H9 (cell line): ENCODE measurements around the gene UGT2A1. TPM values are rescaled to one million over a fixed set of nuclear protein-coding genes. Genes with fewer than 3 reads are reported as not detected.

Source experiments
- DNase-seq: peaks from one replicate; pipeline ENCODE4 v3.0.0-alpha.2; 2017
- H2AFZ ChIP-seq: one replicate; pipeline ENCODE4 v1.6.1; 2013; ENCODE audit warnings: mild to moderate bottlenecking, low read length, control low read depth, moderate library complexity
- H2AK5ac ChIP-seq: 2 replicates; pipeline ENCODE4 v1.6.1; 2013; ENCODE audit warnings: low read length, control low read depth, mixed read lengths; ENCODE audit not compliant: insufficient read length
- H2BK120ac ChIP-seq: one replicate; pipeline ENCODE4 v1.6.1; 2013; ENCODE audit warnings: low read depth, mild to moderate bottlenecking, low read length, control low read depth, inconsistent platforms; ENCODE audit not compliant: poor library complexity, severe bottlenecking
- H2BK12ac ChIP-seq: 2 replicates; pipeline ENCODE4 v1.6.1; 2013; ENCODE audit warnings: low read length, control low read depth, mixed read lengths, low read depth; ENCODE audit not compliant: insufficient read length
- H2BK15ac ChIP-seq: 2 replicates; pipeline ENCODE4 v1.6.1; 2013; ENCODE audit warnings: low read depth, low read length, control low read depth
- H2BK20ac ChIP-seq: one replicate; pipeline ENCODE4 v1.6.1; 2013; ENCODE audit warnings: low read depth, mild to moderate bottlenecking, low read length, control low read depth, inconsistent platforms; ENCODE audit not compliant: poor library complexity, severe bottlenecking
- H2BK5ac ChIP-seq: 2 replicates; pipeline ENCODE4 v1.6.1; 2013; ENCODE audit warnings: low read length, control low read depth, mixed read lengths; ENCODE audit not compliant: insufficient read length
- H3K14ac ChIP-seq: 2 replicates; pipeline ENCODE4 v1.6.1; 2013; ENCODE audit warnings: low read length, control low read depth; ENCODE audit not compliant: insufficient read depth
- H3K18ac ChIP-seq: 2 replicates; pipeline ENCODE4 v1.6.1; 2013; ENCODE audit warnings: low read depth, mild to moderate bottlenecking, mixed read lengths, low read length, control low read depth; ENCODE audit not compliant: insufficient read length
- H3K23ac ChIP-seq: 2 replicates; pipeline ENCODE4 v1.6.1; 2013; ENCODE audit warnings: low read length, control low read depth, mixed read lengths, low read depth; ENCODE audit not compliant: insufficient read length
- H3K23me2 ChIP-seq: 2 replicates; pipeline ENCODE4 v1.6.1; 2013; ENCODE audit warnings: low read depth, mild to moderate bottlenecking, mixed read lengths, low read length, control low read depth; ENCODE audit not compliant: insufficient read length, poor library complexity, severe bottlenecking
- H3K27ac ChIP-seq: 2 replicates; pipeline ENCODE4 v1.5.1; 2013; ENCODE audit warnings: low read length, control low read depth, mixed read lengths, low read depth; ENCODE audit not compliant: insufficient read length
- H3K27me3 ChIP-seq: 2 replicates; pipeline ENCODE4 v1.6.1; 2013; ENCODE audit warnings: low read length, control low read depth, inconsistent platforms; ENCODE audit not compliant: insufficient read depth
- H3K4ac ChIP-seq: 2 replicates; pipeline ENCODE4 v1.6.1; 2013; ENCODE audit warnings: low read depth, mild to moderate bottlenecking, control low read depth, inconsistent platforms, low read length, moderate library complexity
- H3K4me1 ChIP-seq: 2 replicates; pipeline ENCODE4 v1.6.1; 2013; ENCODE audit warnings: low read length, control low read depth, inconsistent platforms; ENCODE audit not compliant: insufficient read depth
- H3K4me2 ChIP-seq: 2 replicates; pipeline ENCODE4 v1.6.1; 2013; ENCODE audit warnings: low read length, control low read depth, mixed read lengths; ENCODE audit not compliant: insufficient read length, insufficient read depth
- H3K56ac ChIP-seq: 2 replicates; pipeline ENCODE4 v1.6.1; 2013; ENCODE audit warnings: low read depth, mild to moderate bottlenecking, mixed read lengths, low read length, control low read depth; ENCODE audit not compliant: insufficient read length
- H3K79me1 ChIP-seq: 2 replicates; pipeline ENCODE4 v1.6.1; 2013; ENCODE audit warnings: low read depth, mild to moderate bottlenecking, moderate library complexity, low read length, control low read depth, inconsistent platforms; ENCODE audit not compliant: insufficient read depth, poor library complexity, severe bottlenecking
- H3K79me2 ChIP-seq: 2 replicates; pipeline ENCODE4 v1.6.1; 2013; ENCODE audit warnings: low read length, control low read depth, inconsistent platforms; ENCODE audit not compliant: insufficient read depth
- H3K9ac ChIP-seq: 2 replicates; pipeline ENCODE4 v1.6.1; 2013; ENCODE audit warnings: low read length, control low read depth, mixed read lengths; ENCODE audit not compliant: insufficient read length; ENCODE audit errors: extremely low read depth
- H3K9me3 ChIP-seq: one replicate; pipeline ENCODE4 v1.6.1; 2013; ENCODE audit warnings: low read depth, low read length, inconsistent platforms; ENCODE audit not compliant: control insufficient read depth
- H3T11ph ChIP-seq: one replicate; pipeline ENCODE4 v1.6.1; 2013; ENCODE audit warnings: mild to moderate bottlenecking, low read length, control low read depth, inconsistent platforms
- H4K20me1 ChIP-seq: one replicate; pipeline ENCODE4 v1.6.1; 2013; ENCODE audit not compliant: control insufficient read depth, insufficient read length, insufficient read depth
- H4K5ac ChIP-seq: 2 replicates; pipeline ENCODE4 v1.6.1; 2013; ENCODE audit warnings: low read depth, mild to moderate bottlenecking, mixed read lengths, low read length, control low read depth; ENCODE audit not compliant: insufficient read length
- H4K8ac ChIP-seq: replicated peaks from 2 replicates; pipeline ENCODE4 v1.6.1; 2013; ENCODE audit warnings: low read length, control low read depth, mixed read lengths, low read depth; ENCODE audit not compliant: insufficient read length
- H4K91ac ChIP-seq: 2 replicates; pipeline ENCODE4 v1.6.1; 2013; ENCODE audit warnings: low read depth, mild to moderate bottlenecking, moderate library complexity, mixed read lengths, low read length, control low read depth; ENCODE audit not compliant: insufficient read length
- H3K27ac Mint-ChIP-seq, 3 experiments: 2 replicates in 2 of 3; 3 replicates in 1 of 3; pipeline ENCODE4 v1.8.0; 2020 to 2021; ENCODE audit warnings: mixed read lengths in 3 of 3, mild to moderate bottlenecking in 1 of 3, moderate library complexity in 1 of 3
- H3K27me3 Mint-ChIP-seq: 2 replicates; pipeline ENCODE4 v1.8.0; 2021; ENCODE audit warnings: low read depth, mild to moderate bottlenecking, moderate library complexity, mixed read lengths
- H3K36me3 Mint-ChIP-seq, 3 experiments: 2 replicates in 2 of 3; 3 replicates in 1 of 3; pipeline ENCODE4 v1.8.0; 2020 to 2021; ENCODE audit warnings: low read depth in 3 of 3, mixed read lengths in 3 of 3; ENCODE audit not compliant: insufficient read depth in 1 of 3
- H3K4me1 Mint-ChIP-seq, 2 experiments: 2 replicates each; pipeline ENCODE4 v1.8.0; 2020; ENCODE audit warnings: mixed read lengths in 2 of 2
- H3K4me3 Mint-ChIP-seq, 2 experiments: 2 replicates in 1 of 2; 3 replicates in 1 of 2; pipeline ENCODE4 v1.8.0; 2020 to 2021; ENCODE audit warnings: mild to moderate bottlenecking in 2 of 2, mixed read lengths in 2 of 2, moderate library complexity in 1 of 2
- H3K9me3 Mint-ChIP-seq, 2 experiments: 2 replicates in 1 of 2; 3 replicates in 1 of 2; pipeline ENCODE4 v1.8.0; 2020; ENCODE audit warnings: mild to moderate bottlenecking in 2 of 2, mixed read lengths in 2 of 2, moderate library complexity in 1 of 2
- WGBS: extraction: QIAGEN DNeasy Blood & Tissue Kit; methylation state at CpG from one replicate; pipeline ENCODE4 v1.1.7; 2013; ENCODE audit warnings: missing lambda C conversion rate, low lambda C conversion rate, mixed read lengths; ENCODE audit not compliant: insufficient read length; ENCODE audit errors: extremely low coverage; 5-methylcytosine and 5-hydroxymethylcytosine counted together
- total RNA-seq: library from RNA; stranded (reverse); gene quantifications from 2 replicates; pipeline ENCODE4 v1.2.1, GENCODE V29; 2021
- TF ChIP-seq, protein P1 (sequence below): fragments of 200-600 bp; sonication (generic); conservative IDR thresholded peaks from 3 replicates; pipeline ENCODE4 v1.8.0; 2021; ENCODE audit warnings: antibody characterized with exemption, mild to moderate bottlenecking

The UGT2A1 gene
- total RNA-seq, 1 experiment from 2014 or later: not detected

DNA sequence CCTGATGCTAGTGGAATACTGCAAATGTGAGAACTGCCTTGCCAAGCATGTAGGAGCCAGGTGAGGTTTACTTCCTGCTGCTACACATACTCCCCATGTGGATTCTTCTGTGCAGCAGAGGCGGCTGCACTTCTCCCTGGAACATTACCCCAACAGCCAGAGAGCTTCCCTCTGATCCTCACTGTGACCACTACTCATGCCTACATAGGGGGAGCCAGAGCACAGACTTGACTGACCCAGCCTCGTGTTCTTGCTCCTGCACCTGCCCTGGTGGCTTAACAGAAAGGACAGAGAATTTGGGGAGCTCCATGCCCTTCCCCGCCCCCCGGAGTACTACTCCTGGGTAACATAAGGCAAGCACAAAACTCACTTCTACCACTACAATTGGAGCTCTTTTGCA, 52.0 kb downstream of the UGT2A1 start:
- Histone ChIP-seq H3K18ac (no peak overlapping the region), H3K27ac (no peak overlapping the region), H3K56ac (no peak overlapping the region), H3K4me2 (no peak overlapping the region), H3K4ac (no peak overlapping the region), H2BK20ac (no peak overlapping the region), H4K20me1 (no peaks in the 10 kb centered on the region), H3K79me2 (no peaks in the 10 kb centered on the region), H3K27me3 (no peaks in the 10 kb centered on the region), H2BK12ac (no peak overlapping the region), H4K91ac (no peak overlapping the region), H3K9me3 (no peaks in the 10 kb centered on the region), H2AFZ (no peak overlapping the region), H4K8ac (no peak overlapping the region), H3K23ac (no peak overlapping the region), H2AK5ac (no peak overlapping the region), H3K9ac (no peak overlapping the region), H3T11ph (no peak overlapping the region), H3K4me1 (no peaks in the 10 kb centered on the region), H2BK120ac (no peak overlapping the region), H3K79me1 (no peaks in the 10 kb centered on the region), H2BK15ac (no peak overlapping the region), H2BK5ac (no peak overlapping the region), H3K14ac (no peak overlapping the region), H3K23me2 (no peaks in the 10 kb centered on the region), H4K5ac (no peak overlapping the region)
- no peaks in the 10 kb centered on the region for H3K4me1 Mint-ChIP-seq
- no peaks in the 10 kb centered on the region for H3K36me3 Mint-ChIP-seq
- no peak overlapping the region for H3K27ac Mint-ChIP-seq
- H3K9me3 Mint-ChIP-seq: no peaks in the 10 kb centered on the region; a peak in 1 of 5 replicates
- H3K27me3 Mint-ChIP-seq: no peaks in the 10 kb centered on the region
- WGBS: no CpG with 5 or more reads among the region's 4 CpGs
- DNase-seq: peak; percentile 38
- no peak overlapping the region for H3K4me3 Mint-ChIP-seq
- TF ChIP-seq, protein P1, sequence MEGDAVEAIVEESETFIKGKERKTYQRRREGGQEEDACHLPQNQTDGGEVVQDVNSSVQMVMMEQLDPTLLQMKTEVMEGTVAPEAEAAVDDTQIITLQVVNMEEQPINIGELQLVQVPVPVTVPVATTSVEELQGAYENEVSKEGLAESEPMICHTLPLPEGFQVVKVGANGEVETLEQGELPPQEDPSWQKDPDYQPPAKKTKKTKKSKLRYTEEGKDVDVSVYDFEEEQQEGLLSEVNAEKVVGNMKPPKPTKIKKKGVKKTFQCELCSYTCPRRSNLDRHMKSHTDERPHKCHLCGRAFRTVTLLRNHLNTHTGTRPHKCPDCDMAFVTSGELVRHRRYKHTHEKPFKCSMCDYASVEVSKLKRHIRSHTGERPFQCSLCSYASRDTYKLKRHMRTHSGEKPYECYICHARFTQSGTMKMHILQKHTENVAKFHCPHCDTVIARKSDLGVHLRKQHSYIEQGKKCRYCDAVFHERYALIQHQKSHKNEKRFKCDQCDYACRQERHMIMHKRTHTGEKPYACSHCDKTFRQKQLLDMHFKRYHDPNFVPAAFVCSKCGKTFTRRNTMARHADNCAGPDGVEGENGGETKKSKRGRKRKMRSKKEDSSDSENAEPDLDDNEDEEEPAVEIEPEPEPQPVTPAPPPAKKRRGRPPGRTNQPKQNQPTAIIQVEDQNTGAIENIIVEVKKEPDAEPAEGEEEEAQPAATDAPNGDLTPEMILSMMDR: peak; percentile 33; the same call in 1 of the 3 replicates
